Smooth muscle cell (in vitro differentiated cells): ENCODE results near the gene PHTF2. TPM values are rescaled to one million over a fixed set of nuclear protein-coding genes. Genes with fewer than 3 reads are reported as not detected.

Experiments used
- DNase-seq: peaks from one replicate; lab custom pipeline; 2025; ENCODE audit not compliant: unreplicated experiment; lab: John Stamatoyannopoulos, UW
- H2AFZ ChIP-seq: fragments of 200-600 bp; sonication (generic); 2 replicates; pipeline ENCODE4 v1.6.0; 2016; ENCODE audit warnings: antibody characterized with exemption, low read depth, mild to moderate bottlenecking
- H3F3A ChIP-seq: fragments of 200-600 bp; sonication (generic); 2 replicates; pipeline ENCODE4 v1.6.0; 2017; ENCODE audit warnings: antibody characterized with exemption, low read depth
- H3K27ac ChIP-seq: fragments of 200-600 bp; sonication (generic); 2 replicates; pipeline ENCODE4 v1.5.1; 2016; ENCODE audit warnings: low read depth, mild to moderate bottlenecking
- H3K27me3 ChIP-seq: fragments of 200-600 bp; sonication (generic); 2 replicates; pipeline ENCODE4 v1.6.1; 2016; ENCODE audit warnings: low read depth, mild to moderate bottlenecking
- H3K36me3 ChIP-seq: fragments of 200-600 bp; sonication (generic); 2 replicates; pipeline ENCODE4 v1.5.1; 2016; ENCODE audit warnings: low read depth
- H3K4me1 ChIP-seq: fragments of 200-600 bp; sonication (generic); 2 replicates; pipeline ENCODE4 v1.5.1; 2016; ENCODE audit warnings: low read depth
- H3K4me2 ChIP-seq: fragments of 200-600 bp; sonication (generic); 2 replicates; pipeline ENCODE4 v1.6.0; 2016; ENCODE audit warnings: mild to moderate bottlenecking
- H3K4me3 ChIP-seq: fragments of 200-600 bp; sonication (generic); 2 replicates; pipeline ENCODE4 v1.5.1; 2016; ENCODE audit warnings: mild to moderate bottlenecking
- H3K79me2 ChIP-seq: fragments of 200-600 bp; sonication (generic); 2 replicates; pipeline ENCODE4 v1.6.0; 2016; ENCODE audit warnings: low read depth, mild to moderate bottlenecking
- H3K9ac ChIP-seq: fragments of 200-600 bp; sonication (generic); 2 replicates; pipeline ENCODE4 v1.6.0; 2016; ENCODE audit warnings: low read depth
- H3K9me3 ChIP-seq: fragments of 200-600 bp; sonication (generic); replicated peaks from 2 replicates; pipeline ENCODE4 v1.5.1; 2016; ENCODE audit warnings: low read depth
- H4K20me1 ChIP-seq: fragments of 200-600 bp; sonication (generic); 2 replicates; pipeline ENCODE4 v1.6.0; 2016; ENCODE audit warnings: low read depth
- whole genome bisulfite sequencing: methylation state at CpG from one replicate; pipeline ENCODE4 v1.1.7; 2016; ENCODE audit warnings: low lambda C conversion rate; 5-methylcytosine and 5-hydroxymethylcytosine counted together
- polyA plus RNA-seq: library from polyadenylated mRNA; unstranded; fragments of >200 nt; fragmentation: Nextera tagmentation; extraction: Ambion mirVana; gene quantifications from 2 replicates; pipeline ENCODE4 v1.2.1, GENCODE V29; 2016
- small RNA-seq: library from RNA; depleted of rRNA; stranded (forward); fragments of <200 nt; gene quantifications from one replicate; pipeline ENCODE3, GENCODE V24; 2014
- total RNA-seq: library from RNA; depleted of rRNA; stranded (reverse); fragments of >200 nt; gene quantifications from 2 replicates; pipeline ENCODE4 v1.2.3, GENCODE V29; 2014
- TF ChIP-seq, protein P1 (sequence below): fragments of 200-600 bp; sonication (generic); IDR thresholded peaks from 2 replicates; pipeline ENCODE4 v1.5.1; 2017; ENCODE audit warnings: borderline replicate concordance, mild to moderate bottlenecking, antibody characterized with exemption; ENCODE audit not compliant: insufficient read depth, poor library complexity, severe bottlenecking

Gene PHTF2
- total and polyA plus RNA-seq, 2 experiments from 2014 or later: 66.6 to 100 TPM

DNA sequence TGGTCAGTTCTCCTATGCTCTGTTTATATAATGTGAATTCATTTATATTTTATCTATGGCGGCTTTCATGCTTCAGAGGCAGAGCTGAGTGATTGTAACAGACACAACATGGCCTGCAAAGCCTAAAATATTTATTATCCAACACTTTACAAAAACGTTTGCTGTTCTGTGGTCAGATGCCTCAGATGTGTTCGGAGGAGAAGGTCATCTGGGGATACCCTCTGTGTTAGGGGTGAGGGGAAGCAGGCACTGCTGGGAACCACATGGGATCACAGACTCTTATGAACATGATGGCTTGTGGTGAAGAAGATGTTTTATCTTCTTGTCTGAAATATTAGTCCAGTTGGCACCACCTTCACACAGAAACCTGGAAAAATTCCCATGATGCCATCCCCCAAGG is 203.4 kb downstream of the PHTF2 start:
- no peaks in the 10 kb centered on the region for H3K4me1 ChIP-seq
- H3K9me3 ChIP-seq: no peaks in the 10 kb centered on the region
- no peaks in the 10 kb centered on the region for H3K27me3 ChIP-seq
- no peak overlapping the region for H3K4me2 ChIP-seq
- no peaks in the 10 kb centered on the region for H3K36me3 ChIP-seq
- no peaks in the 10 kb centered on the region for H3K79me2 ChIP-seq
- H3K27ac ChIP-seq: no peak overlapping the region
- no peak overlapping the region for H2AFZ ChIP-seq
- H4K20me1 ChIP-seq: no peaks in the 10 kb centered on the region
- no peak overlapping the region for H3K9ac ChIP-seq
- TF ChIP-seq, protein P1, sequence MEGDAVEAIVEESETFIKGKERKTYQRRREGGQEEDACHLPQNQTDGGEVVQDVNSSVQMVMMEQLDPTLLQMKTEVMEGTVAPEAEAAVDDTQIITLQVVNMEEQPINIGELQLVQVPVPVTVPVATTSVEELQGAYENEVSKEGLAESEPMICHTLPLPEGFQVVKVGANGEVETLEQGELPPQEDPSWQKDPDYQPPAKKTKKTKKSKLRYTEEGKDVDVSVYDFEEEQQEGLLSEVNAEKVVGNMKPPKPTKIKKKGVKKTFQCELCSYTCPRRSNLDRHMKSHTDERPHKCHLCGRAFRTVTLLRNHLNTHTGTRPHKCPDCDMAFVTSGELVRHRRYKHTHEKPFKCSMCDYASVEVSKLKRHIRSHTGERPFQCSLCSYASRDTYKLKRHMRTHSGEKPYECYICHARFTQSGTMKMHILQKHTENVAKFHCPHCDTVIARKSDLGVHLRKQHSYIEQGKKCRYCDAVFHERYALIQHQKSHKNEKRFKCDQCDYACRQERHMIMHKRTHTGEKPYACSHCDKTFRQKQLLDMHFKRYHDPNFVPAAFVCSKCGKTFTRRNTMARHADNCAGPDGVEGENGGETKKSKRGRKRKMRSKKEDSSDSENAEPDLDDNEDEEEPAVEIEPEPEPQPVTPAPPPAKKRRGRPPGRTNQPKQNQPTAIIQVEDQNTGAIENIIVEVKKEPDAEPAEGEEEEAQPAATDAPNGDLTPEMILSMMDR: no peak
- no peaks in the 10 kb centered on the region for H3F3A ChIP-seq
- WGBS: 76% methylated on average over 3 of the region's 3 CpGs
- no peak overlapping the region for H3K4me3 ChIP-seq
- no peak for DNase-seq

DNA sequence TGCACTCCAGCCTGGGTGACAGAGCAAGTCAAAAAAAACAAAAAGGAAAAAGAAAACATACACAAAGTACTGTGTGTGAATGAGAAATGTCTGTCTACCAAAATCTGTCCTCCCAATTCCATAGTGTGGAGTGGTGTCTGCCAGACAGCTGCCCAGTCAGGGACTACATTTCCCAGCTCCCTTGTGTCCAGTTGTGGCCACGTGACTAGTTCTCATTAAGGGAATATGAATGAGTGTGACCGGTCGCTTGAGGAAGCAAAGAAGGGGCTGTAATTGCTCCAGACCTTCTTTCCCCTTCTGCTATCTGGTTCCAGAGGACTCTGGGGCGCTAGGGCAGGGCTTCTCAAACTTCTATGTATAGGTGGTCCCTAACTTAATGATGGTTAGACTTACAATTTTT is 204.1 kb downstream of the PHTF2 start:
- H3K4me3 ChIP-seq: no peak overlapping the region
- no peak overlapping the region for H3K9ac ChIP-seq
- H2AFZ ChIP-seq: no peak overlapping the region
- 88% methylated on average over 4 of the region's 4 CpGs for WGBS
- no peaks in the 10 kb centered on the region for H4K20me1 ChIP-seq
- no peaks in the 10 kb centered on the region for H3K36me3 ChIP-seq
- H3K4me1 ChIP-seq: no peaks in the 10 kb centered on the region
- H3K79me2 ChIP-seq: no peaks in the 10 kb centered on the region
- H3K27ac ChIP-seq: no peak overlapping the region
- TF ChIP-seq, protein P1: no peak
- DNase-seq: no peak
- H3F3A ChIP-seq: no peaks in the 10 kb centered on the region
- H3K4me2 ChIP-seq: no peak overlapping the region
- no peaks in the 10 kb centered on the region for H3K9me3 ChIP-seq
- no peaks in the 10 kb centered on the region for H3K27me3 ChIP-seq

DNA sequence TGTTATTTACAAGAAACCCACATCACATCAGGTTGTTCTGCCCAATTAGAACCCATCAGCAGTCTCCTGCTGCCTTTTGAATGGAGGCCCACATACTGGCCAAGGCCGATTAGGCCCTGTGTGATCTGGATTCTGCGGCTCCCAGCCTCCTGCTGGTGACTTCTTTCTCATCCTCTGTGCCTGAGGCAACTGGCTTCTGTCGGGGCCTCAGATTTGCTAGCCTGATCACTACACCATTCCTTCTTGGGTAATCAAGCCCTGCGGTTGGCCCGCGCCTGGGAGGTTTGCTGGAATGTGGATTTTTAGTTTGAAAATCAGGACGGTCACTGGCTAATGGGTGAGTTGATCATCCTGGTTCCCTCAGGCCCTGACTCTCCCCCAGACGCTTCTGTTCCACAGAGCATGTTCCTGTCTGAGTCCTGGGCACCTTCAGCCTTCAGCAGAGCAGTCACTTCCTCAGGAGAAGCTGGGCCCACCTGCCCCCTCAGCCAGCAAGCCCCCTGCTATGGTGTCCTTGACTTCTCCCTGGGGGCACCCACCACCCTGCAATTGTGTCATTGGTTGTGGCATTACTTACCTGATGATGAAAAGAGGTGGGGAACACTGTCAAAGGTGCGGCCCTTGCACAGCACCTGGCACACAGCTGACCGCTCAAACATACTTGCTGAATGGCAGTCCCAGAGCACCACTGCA is 207.6 kb downstream of the PHTF2 start:
- no peaks in the 10 kb centered on the region for H3K4me1 ChIP-seq
- 83% methylated on average over 10 of the region's 10 CpGs for WGBS
- TF ChIP-seq, protein P1: no peak
- no peak overlapping the region for H3K9ac ChIP-seq
- H3K36me3 ChIP-seq: no peaks in the 10 kb centered on the region
- H3K27ac ChIP-seq: no peak overlapping the region
- H3K4me3 ChIP-seq: no peak overlapping the region
- no peaks in the 10 kb centered on the region for H3K27me3 ChIP-seq
- H4K20me1 ChIP-seq: no peaks in the 10 kb centered on the region
- no peak for DNase-seq
- H3K79me2 ChIP-seq: no peaks in the 10 kb centered on the region
- no peaks in the 10 kb centered on the region for H3F3A ChIP-seq
- H3K4me2 ChIP-seq: no peak overlapping the region
- no peaks in the 10 kb centered on the region for H3K9me3 ChIP-seq
- no peak overlapping the region for H2AFZ ChIP-seq

Small RNA genes lying within 50 kb of the gene (small RNA-seq; reads per million reads assigned to genes)
- not detected for gene RF00019

Other genes with a start within 250 kb of the PHTF2 start
- gene RSBN1L, start 102.3 kb upstream of the PHTF2 start, total RNA-seq: 12.6 and 26.2 TPM in 2 replicates
- 3.7 and 3.8 TPM in 2 replicates for gene RSBN1L, start 102.3 kb upstream of the PHTF2 start, polyA plus RNA-seq
- gene TMEM60, start 339 bp upstream of the PHTF2 start, total RNA-seq: 12.1 and 28.6 TPM in 2 replicates
- 22.5 and 28.0 TPM in 2 replicates for gene TMEM60, start 339 bp upstream of the PHTF2 start, polyA plus RNA-seq